Muscle of back (tissue), 13 donors: ENCODE results near the gene TMOD1. TPM values are rescaled to one million over a fixed set of nuclear protein-coding genes. Genes with fewer than 3 reads are reported as not detected.
"Not testable (repeated sequence)": the region's sequence is repeated elsewhere in the genome, so short reads cannot be mapped to it uniquely, and the experiment has no call there.

Experiments
- DNase-seq, 3 donors: peaks; one replicate each; pipeline versions ENCODE4 v3.0.0 to v3.0.0-alpha.2; 2013
- long read RNA-seq, 9 donors: transcript quantifications; one replicate each; lab custom pipeline, GENCODE V29; 2026
- polyA plus RNA-seq, 10 donors: library from polyadenylated mRNA; unstranded; fragments of 120-200 nt; gene quantifications; one replicate each; pipeline ENCODE4 v1.2.1, GENCODE V29; 2013; ENCODE audit not compliant: insufficient read length in 10 of 10

The TMOD1 gene
- polyA plus RNA-seq, result 100 to 1,000 TPM in 9 of 10 donors, 10 to 100 TPM in 1; 70.8 to 161 (median 128) TPM
- long read RNA-seq, donor 1, transcript TMOD1-201 (10 exons, 3,343 nt), result major isoform, 42 of 117 reads
- long read RNA-seq, donor 1, partial matches to known transcripts, result 75 of 117 reads
- long read RNA-seq, donor 1, other reads (novel, unspliced or antisense), result 0 of 117 reads
- long read RNA-seq, donor 2, transcript TMOD1-201 (10 exons, 3,343 nt), result major isoform, 32 of 82 reads
- long read RNA-seq, donor 2, partial matches to known transcripts, result 50 of 82 reads
- long read RNA-seq, donor 2, other reads (novel, unspliced or antisense), result 0 of 82 reads
- long read RNA-seq, donor 3, result 0 reads
- long read RNA-seq, donor 4, transcript TMOD1-201 (10 exons, 3,343 nt), result major isoform, 28 of 28 reads
- long read RNA-seq, donor 4, partial matches to known transcripts, result 0 of 28 reads
- long read RNA-seq, donor 4, other reads (novel, unspliced or antisense), result 0 of 28 reads
- long read RNA-seq, donor 5, transcript TMOD1-201 (10 exons, 3,343 nt), result major isoform, 45 of 60 reads
- long read RNA-seq, donor 5, partial matches to known transcripts, result 15 of 60 reads
- long read RNA-seq, donor 5, other reads (novel, unspliced or antisense), result 0 of 60 reads
- long read RNA-seq, donor 6, transcript TMOD1-201 (10 exons, 3,343 nt), result major isoform, 52 of 111 reads
- long read RNA-seq, donor 6, partial matches to known transcripts, result 59 of 111 reads
- long read RNA-seq, donor 6, other reads (novel, unspliced or antisense), result 0 of 111 reads
- long read RNA-seq, donor 7, transcript TMOD1-201 (10 exons, 3,343 nt), result major isoform, 26 of 34 reads
- long read RNA-seq, donor 7, partial matches to known transcripts, result 8 of 34 reads
- long read RNA-seq, donor 7, other reads (novel, unspliced or antisense), result 0 of 34 reads
- long read RNA-seq, donor 8, transcript TMOD1-201 (10 exons, 3,343 nt), result major isoform, 13 of 56 reads
- long read RNA-seq, donor 8, partial matches to known transcripts, result 43 of 56 reads
- long read RNA-seq, donor 8, other reads (novel, unspliced or antisense), result 0 of 56 reads
- long read RNA-seq, donor 9, partial matches to known transcripts, result 0 of 4 reads
- long read RNA-seq, donor 9, other reads (novel, unspliced or antisense), result 0 of 4 reads

GRCh38 chr9:97501177-97501971 lies at the start of gene TMOD1:
TMOD1 (plus strand) TSS chr9:97501666; CDS start chr9:97524189, 22,523 bp downstream.
- DNase-seq, result peak; percentile 35 to 54 (median 41)

GRCh38 chr9:97453573-97453972 lies 47.9 kb upstream of the TMOD1 start:
- DNase-seq, result not testable (repeated sequence)

GRCh38 chr9:97456841-97457240 lies 44.6 kb upstream of the TMOD1 start:
- DNase-seq, result not testable (repeated sequence)

- no peak for DNase-seq
Measured at GRCh38 chr9:97459326-97459725, 42.1 kb upstream of the TMOD1 start.

GRCh38 chr9:97462159-97462558 lies 39.3 kb upstream of the TMOD1 start:
- DNase-seq, result no peak

- no peak for DNase-seq
Measured at GRCh38 chr9:97462914-97463313, 38.6 kb upstream of the TMOD1 start.

- DNase-seq, result peak; percentile 77 to 78 (median 78)
Measured at GRCh38 chr9:97468658-97469448, 32.6 kb upstream of the TMOD1 start.

- DNase-seq, result no peak
Measured at GRCh38 chr9:97470076-97470475, 31.4 kb upstream of the TMOD1 start.

- peak; percentile 4 to 36 (median 9) for DNase-seq
Measured at GRCh38 chr9:97473717-97474116, 27.7 kb upstream of the TMOD1 start.

GRCh38 chr9:97474372-97474925 lies 27.0 kb upstream of the TMOD1 start:
- no peak for DNase-seq

- DNase-seq, result no peak
Measured at GRCh38 chr9:97475059-97475458, 26.4 kb upstream of the TMOD1 start.

- no peak for DNase-seq
Measured at GRCh38 chr9:97478301-97478981, 23.0 kb upstream of the TMOD1 start.

- DNase-seq, result no peak
Measured at GRCh38 chr9:97479496-97480159, 21.8 kb upstream of the TMOD1 start.

- DNase-seq, result no peak
Measured at GRCh38 chr9:97480174-97480573, 21.3 kb upstream of the TMOD1 start.

- no peak for DNase-seq
Measured at GRCh38 chr9:97480749-97481148, 20.7 kb upstream of the TMOD1 start.

GRCh38 chr9:97484134-97484533 lies 17.3 kb upstream of the TMOD1 start:
- no peak for DNase-seq

GRCh38 chr9:97487107-97487506 lies 14.4 kb upstream of the TMOD1 start:
- DNase-seq, result no peak

- DNase-seq, result no peak
Measured at GRCh38 chr9:97487861-97488260, 13.6 kb upstream of the TMOD1 start.
